CD4-positive, alpha-beta memory T cell (primary cell): ENCODE measurements around the gene MFAP3L. TPM values are rescaled to one million over a fixed set of nuclear protein-coding genes. Genes with fewer than 3 reads are reported as not detected.

Experiments
- CTCF ChIA-PET: fragments of 350-600 bp; sonication (Branson Sonifier 250); formaldehyde crosslinking; loops from one replicate; lab custom pipeline; 2021; ENCODE audit warnings: inconsistent platforms; ENCODE audit not compliant: partially characterized antibody; lab: Charles Lee
- POLR2A ChIA-PET: fragments of 350-600 bp; sonication (Branson Sonifier 250); formaldehyde crosslinking; loops from one replicate; lab custom pipeline; 2021; ENCODE audit not compliant: partially characterized antibody; lab: Charles Lee
- DNase-seq, 5 donors: peaks; one replicate each; pipeline versions ENCODE4 v3.0.0 to v3.0.0-alpha.2; 2020 to 2022; ENCODE audit warnings: mixed read lengths in 1 of 5
- H3K27ac ChIP-seq: one replicate; pipeline ENCODE4 v1.7.0; 2013; ENCODE audit warnings: low read depth, low read length
- H3K27me3 ChIP-seq: 2 replicates; pipeline ENCODE4 v1.7.0; 2013; ENCODE audit warnings: mild to moderate bottlenecking, low read length, moderate library complexity; ENCODE audit not compliant: insufficient read depth
- H3K36me3 ChIP-seq: 2 replicates; pipeline ENCODE4 v1.7.0; 2013; ENCODE audit warnings: mild to moderate bottlenecking, low read length, moderate library complexity; ENCODE audit not compliant: insufficient read depth
- H3K4me1 ChIP-seq: 2 replicates; pipeline ENCODE4 v1.7.0; 2013; ENCODE audit warnings: mild to moderate bottlenecking, low read length, moderate library complexity; ENCODE audit not compliant: insufficient read depth
- H3K4me3 ChIP-seq, 2 donors: one replicate each; pipeline ENCODE4 v1.7.0; 2013; ENCODE audit warnings: low read length in 2 of 2, mild to moderate bottlenecking in 1 of 2
- H3K9me3 ChIP-seq, 2 donors: one replicate each; pipeline ENCODE4 v1.7.0; 2013; ENCODE audit warnings: low read length in 2 of 2, control low read depth in 1 of 2; ENCODE audit not compliant: control insufficient read depth in 1 of 2
- H3K27ac Mint-ChIP-seq, 7 donors: one replicate each; pipeline ENCODE4 v1.8.0; 2020 to 2021; ENCODE audit warnings: mixed read lengths in 7 of 7, mild to moderate bottlenecking in 6 of 7, inconsistent platforms in 3 of 7, moderate library complexity in 3 of 7
- H3K27me3 Mint-ChIP-seq, 2 donors: one replicate each; pipeline ENCODE4 v1.8.0; 2020 to 2021; ENCODE audit warnings: mixed read lengths in 2 of 2
- H3K36me3 Mint-ChIP-seq, 2 donors: one replicate each; pipeline ENCODE4 v1.8.0; 2020 to 2021; ENCODE audit warnings: mixed read lengths in 2 of 2, inconsistent platforms in 1 of 2, mild to moderate bottlenecking in 1 of 2
- H3K4me1 Mint-ChIP-seq, 4 donors: one replicate each; pipeline ENCODE4 v1.8.0; 2020 to 2021; ENCODE audit warnings: mixed read lengths in 4 of 4, mild to moderate bottlenecking in 1 of 4
- H3K4me3 Mint-ChIP-seq, 8 donors: one replicate each; pipeline ENCODE4 v1.8.0; 2020 to 2021; ENCODE audit warnings: mixed read lengths in 8 of 8, mild to moderate bottlenecking in 7 of 8, moderate library complexity in 6 of 8, inconsistent platforms in 3 of 8
- H3K9me3 Mint-ChIP-seq, 8 donors: one replicate each; pipeline ENCODE4 v1.8.0; 2020 to 2021; ENCODE audit warnings: mixed read lengths in 8 of 8, mild to moderate bottlenecking in 5 of 8, inconsistent platforms in 3 of 8, moderate library complexity in 1 of 8
- intact Hi-C: fragments of 100-400 bp; cut with micrococcal nuclease; formaldehyde crosslinking; loops from one replicate; pipeline ENCODE4 v1.15.1; 2023
- polyA plus RNA-seq, 2 donors: library from polyadenylated mRNA; unstranded; fragments of 300-500 nt; fragmentation: Illumina TruSeq; gene quantifications; one replicate each; pipeline ENCODE4 v1.2.3, GENCODE V29; 2021
- total RNA-seq, 2 experiments: library from RNA; stranded (reverse); gene quantifications; one replicate each; pipeline ENCODE4 v1.2.3, GENCODE V29; 2021

Gene MFAP3L
- total and polyA plus RNA-seq, 4 experiments from 2014 or later = 0.76 to 2.4 (median 2.1) TPM; not detected in 1

GRCh38 chr4:170003071-170004070 is 22.8 kb downstream of the MFAP3L start:
- intact Hi-C loops = no loop called here
- no peaks in the 10 kb centered on the region for H3K36me3 Mint-ChIP-seq
- CTCF ChIA-PET = no interaction called here
- H3K27me3 Mint-ChIP-seq = peaks cover 3 to 4% of the 10 kb centered on the region in 2 donors
- no peak overlapping the region for H3K27ac Mint-ChIP-seq
- POLR2A ChIA-PET = no interaction called here
- Histone ChIP-seq H3K4me3 (no peak overlapping the region), H3K36me3 (no peaks in the 10 kb centered on the region), H3K27ac (no peak overlapping the region), H3K4me1 (no peaks in the 10 kb centered on the region), H3K9me3 (no peaks in the 10 kb centered on the region), H3K27me3 (no peaks in the 10 kb centered on the region)
- H3K4me3 Mint-ChIP-seq = no peak overlapping the region
- no peak for DNase-seq
- peaks cover 0 to 5% (median 2%) of the 10 kb centered on the region in 4 donors for H3K4me1 Mint-ChIP-seq
- H3K9me3 Mint-ChIP-seq = no peaks in the 10 kb centered on the region

- Histone ChIP-seq H3K27me3 (no peaks in the 10 kb centered on the region), H3K9me3 (no peaks in the 10 kb centered on the region), H3K36me3 (no peaks in the 10 kb centered on the region), H3K27ac (no peak overlapping the region), H3K4me1 (no peaks in the 10 kb centered on the region), H3K4me3 (no peak overlapping the region)
- no peak for DNase-seq
- no peaks in the 10 kb centered on the region for H3K4me1 Mint-ChIP-seq
- peaks cover 4 to 6% of the 10 kb centered on the region in 2 donors for H3K27me3 Mint-ChIP-seq
- no peaks in the 10 kb centered on the region for H3K36me3 Mint-ChIP-seq
- no peaks in the 10 kb centered on the region for H3K9me3 Mint-ChIP-seq
- CTCF ChIA-PET = no interaction called here
- POLR2A ChIA-PET = no interaction called here
- H3K27ac Mint-ChIP-seq = no peak overlapping the region
- H3K4me3 Mint-ChIP-seq = no peak overlapping the region
- intact Hi-C loops = no loop called here
Observed at GRCh38 chr4:170001745-170002267, 24.4 kb downstream of the MFAP3L start.

GRCh38 chr4:170001011-170001744 is 25.0 kb downstream of the MFAP3L start:
- Mint-ChIP-seq H3K27ac (peak overlapping the region in 1 of 7 donors; percentile 13), H3K27me3 (peaks cover 5% of the 10 kb centered on the region in 2 donors), H3K36me3 (no peaks in the 10 kb centered on the region), H3K4me1 (no peaks in the 10 kb centered on the region), H3K4me3 (no peak overlapping the region), H3K9me3 (no peaks in the 10 kb centered on the region)
- H3K4me1 ChIP-seq = no peaks in the 10 kb centered on the region
- H3K4me3 ChIP-seq = no peak overlapping the region
- no peaks in the 10 kb centered on the region for H3K36me3 ChIP-seq
- H3K27ac ChIP-seq = no peak overlapping the region
- ChIA-PET POLR2A (no interaction called here), CTCF (no interaction called here)
- DNase-seq = no peak
- no peaks in the 10 kb centered on the region for H3K9me3 ChIP-seq
- no peaks in the 10 kb centered on the region for H3K27me3 ChIP-seq
- intact Hi-C loops = no loop called here

- ChIA-PET CTCF (interaction anchor here (0.9 kb wide), 1 partner anchor 9 kb away, joined by 3 read pairs; no protein-coding TSS in a partner anchor), POLR2A (no interaction called here)
- Mint-ChIP-seq H3K27me3 (peaks cover 5 to 7% of the 10 kb centered on the region in 2 donors), H3K9me3 (no peaks in the 10 kb centered on the region), H3K4me3 (no peak overlapping the region), H3K27ac (no peak overlapping the region), H3K4me1 (no peaks in the 10 kb centered on the region), H3K36me3 (no peaks in the 10 kb centered on the region)
- H3K4me3 ChIP-seq = no peak overlapping the region
- DNase-seq = no peak
- H3K27ac ChIP-seq = no peak overlapping the region
- intact Hi-C loops = no loop called here
- no peaks in the 10 kb centered on the region for H3K4me1 ChIP-seq
- H3K36me3 ChIP-seq = no peaks in the 10 kb centered on the region
- no peaks in the 10 kb centered on the region for H3K27me3 ChIP-seq
- no peaks in the 10 kb centered on the region for H3K9me3 ChIP-seq
Observed at GRCh38 chr4:169999923-170000322, 26.3 kb downstream of the MFAP3L start.

GRCh38 chr4:169998981-169999380 is 27.2 kb downstream of the MFAP3L start:
- Mint-ChIP-seq H3K27me3 (peaks cover 3 to 7% of the 10 kb centered on the region in 2 donors), H3K36me3 (no peaks in the 10 kb centered on the region), H3K27ac (no peak overlapping the region), H3K9me3 (no peaks in the 10 kb centered on the region), H3K4me1 (no peaks in the 10 kb centered on the region), H3K4me3 (no peak overlapping the region)
- H3K27ac ChIP-seq = no peak overlapping the region
- POLR2A ChIA-PET = no interaction called here
- H3K27me3 ChIP-seq = no peaks in the 10 kb centered on the region
- CTCF ChIA-PET = interaction anchor here (0.9 kb wide), 2 partner anchors 10 to 1452 kb away, joined by 3 read pairs; no protein-coding TSS in a partner anchor
- no peaks in the 10 kb centered on the region for H3K9me3 ChIP-seq
- intact Hi-C loops = no loop called here
- H3K4me3 ChIP-seq = no peak overlapping the region
- no peaks in the 10 kb centered on the region for H3K4me1 ChIP-seq
- no peak for DNase-seq
- H3K36me3 ChIP-seq = no peaks in the 10 kb centered on the region

- H3K36me3 ChIP-seq = no peaks in the 10 kb centered on the region
- no peaks in the 10 kb centered on the region for H3K9me3 ChIP-seq
- CTCF ChIA-PET = interaction anchor here (1.4 kb wide), 1 partner anchor 9 kb away, joined by 3 read pairs; no protein-coding TSS in a partner anchor
- Mint-ChIP-seq H3K36me3 (peaks cover 0 to 7% of the 10 kb centered on the region in 2 donors), H3K4me3 (no peak overlapping the region), H3K4me1 (no peaks in the 10 kb centered on the region), H3K9me3 (no peaks in the 10 kb centered on the region), H3K27ac (peak overlapping the region in 1 of 7 donors; percentile 45), H3K27me3 (peaks cover 5 to 7% of the 10 kb centered on the region in 2 donors)
- no peaks in the 10 kb centered on the region for H3K27me3 ChIP-seq
- H3K4me3 ChIP-seq = no peak overlapping the region
- no peak for DNase-seq
- H3K4me1 ChIP-seq = no peaks in the 10 kb centered on the region
- no peak overlapping the region for H3K27ac ChIP-seq
- intact Hi-C loops = no loop called here
- POLR2A ChIA-PET = no interaction called here
Observed at GRCh38 chr4:169996379-169997240, 29.6 kb downstream of the MFAP3L start.
